ENCODE results near the gene POGZ.
"Not testable (repeated sequence)": the region's sequence is repeated elsewhere in the genome, so short reads cannot be mapped to it uniquely, and the experiment has no call there.

POGZ gene

GRCh38 chr1:151476083-151476482 lies 16.8 kb upstream of the POGZ start:
- no peak for DNase-seq (ENCODE audit: low spot score)

GRCh38 chr1:151475175-151475574 lies 15.9 kb upstream of the POGZ start:
- no peak for DNase-seq (ENCODE audit: low spot score)

- no peak for DNase-seq (ENCODE audit: low spot score)
Measured at GRCh38 chr1:151474745-151475144, 15.5 kb upstream of the POGZ start.

- peak; percentile 52 for DNase-seq (ENCODE audit: low spot score)
Measured at GRCh38 chr1:151472856-151473731, 13.8 kb upstream of the POGZ start.

DNA sequence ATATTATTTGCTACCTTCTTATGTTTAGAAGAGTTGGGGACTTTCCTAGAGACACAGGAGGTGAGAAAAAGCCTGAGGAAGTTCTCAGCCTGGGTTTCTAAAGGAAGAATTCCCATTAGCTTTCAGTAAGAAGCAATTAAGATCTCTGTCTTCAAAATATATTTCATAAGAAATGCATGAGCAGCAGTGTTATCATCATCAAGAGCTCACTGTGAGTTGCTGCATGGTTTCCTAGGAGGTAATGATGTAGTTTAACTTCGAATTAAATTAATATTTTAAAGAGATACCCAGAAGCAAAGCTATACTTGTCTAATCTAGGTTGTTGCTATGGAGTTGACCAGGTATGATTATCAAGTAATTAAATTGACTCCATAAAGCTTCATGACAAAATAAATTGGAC lies 5.7 kb upstream of the POGZ start:
- no peak for DNase-seq (ENCODE audit: low spot score)

DNA sequence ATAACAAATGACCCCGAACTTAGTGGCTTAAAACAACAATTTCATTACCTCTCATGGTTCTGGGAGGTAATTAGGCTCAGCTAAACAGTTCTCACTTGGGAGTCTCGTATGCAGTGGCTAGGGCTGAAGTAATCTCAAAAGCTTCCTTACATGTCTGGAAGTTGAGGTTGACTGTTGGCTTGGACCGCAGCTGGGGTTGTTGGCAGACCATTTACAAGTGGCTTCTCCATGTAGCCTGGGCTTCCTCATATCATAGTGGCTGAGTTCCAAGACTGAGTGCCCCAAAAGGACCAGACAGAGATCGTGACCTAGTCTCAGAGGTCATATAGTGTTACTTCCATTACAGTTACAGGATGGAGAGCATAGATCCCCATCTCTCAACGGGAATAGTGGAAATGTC lies 2.4 kb upstream of the POGZ start:
- no peak for DNase-seq (ENCODE audit: low spot score)

DNA sequence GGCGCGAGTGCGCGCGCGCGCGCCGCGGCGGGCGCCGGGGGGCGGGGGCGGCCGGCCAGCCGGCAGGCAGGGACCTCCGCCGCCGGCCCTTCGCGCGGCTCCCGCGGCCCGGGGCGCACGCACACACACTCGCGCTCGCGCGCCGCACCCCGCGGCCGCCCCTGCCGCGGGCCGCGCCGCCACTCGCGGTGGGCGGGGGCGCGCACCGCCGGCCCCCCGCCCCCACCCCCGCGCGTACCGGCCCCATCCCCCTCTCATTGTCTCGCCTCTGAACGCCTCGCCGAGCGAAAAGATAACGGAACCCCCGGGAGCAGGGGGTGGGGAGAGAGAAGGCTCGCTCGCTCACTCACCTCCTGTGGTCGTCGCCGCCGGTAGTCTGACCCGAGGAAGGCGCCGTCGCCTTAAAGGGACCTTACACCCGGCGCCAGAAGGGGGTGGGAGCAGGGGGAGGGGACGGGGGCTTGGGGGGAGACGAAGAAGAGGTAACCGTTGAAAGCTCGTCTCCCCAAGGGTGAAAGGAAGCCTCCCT lies 428 bp downstream of the POGZ start:
- peak; percentile 78 for DNase-seq (ENCODE audit: low spot score)

GRCh38 chr1:151457911-151458801 lies 1.1 kb downstream of the POGZ start:
- DNase-seq (ENCODE audit: low spot score), result peak; percentile 78

DNA sequence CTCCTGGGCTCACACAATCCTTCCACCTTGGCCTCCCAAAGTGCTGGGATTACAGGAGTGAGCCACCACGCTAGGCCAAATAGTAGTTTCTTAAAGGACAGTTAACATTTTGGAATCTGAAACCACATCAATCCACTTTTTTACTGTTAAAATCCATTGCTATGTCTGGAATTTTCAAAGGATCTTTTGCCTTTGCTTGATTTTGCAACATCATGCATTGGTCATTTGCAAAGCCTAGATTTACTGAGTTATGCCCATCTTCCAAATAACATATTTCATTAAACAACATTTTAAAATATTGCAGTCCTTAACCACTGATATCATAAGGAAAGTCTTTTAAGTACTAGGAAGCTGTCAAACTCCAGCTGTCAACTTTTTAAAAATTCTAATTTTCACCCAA lies 3.3 kb downstream of the POGZ start:
- no peak for DNase-seq (ENCODE audit: low spot score)

DNA sequence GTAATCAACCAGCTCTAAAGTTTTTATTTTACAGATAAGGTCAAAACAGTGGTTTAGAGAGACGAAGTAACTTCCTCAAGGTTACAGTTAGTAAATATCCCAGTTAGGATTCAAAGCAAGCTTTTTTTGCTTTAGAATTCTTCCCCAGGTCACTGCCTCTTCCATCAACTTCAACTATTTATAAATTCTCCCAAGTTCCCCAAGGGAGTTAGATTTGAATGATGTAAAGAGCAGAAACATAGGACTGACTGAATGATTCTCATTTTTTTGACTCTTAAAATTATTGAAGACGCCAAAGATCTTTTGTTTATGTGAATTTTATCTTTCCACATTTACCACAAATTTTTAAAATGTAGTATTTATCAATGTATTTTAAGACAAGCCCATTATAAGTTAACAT lies 4.1 kb downstream of the POGZ start:
- DNase-seq (ENCODE audit: low spot score), result no peak

GRCh38 chr1:151447696-151448095 lies 11.6 kb downstream of the POGZ start:
- no peak for DNase-seq (ENCODE audit: low spot score)

- DNase-seq (ENCODE audit: low spot score), result no peak
Measured at GRCh38 chr1:151444783-151445177, 14.5 kb downstream of the POGZ start.

DNA sequence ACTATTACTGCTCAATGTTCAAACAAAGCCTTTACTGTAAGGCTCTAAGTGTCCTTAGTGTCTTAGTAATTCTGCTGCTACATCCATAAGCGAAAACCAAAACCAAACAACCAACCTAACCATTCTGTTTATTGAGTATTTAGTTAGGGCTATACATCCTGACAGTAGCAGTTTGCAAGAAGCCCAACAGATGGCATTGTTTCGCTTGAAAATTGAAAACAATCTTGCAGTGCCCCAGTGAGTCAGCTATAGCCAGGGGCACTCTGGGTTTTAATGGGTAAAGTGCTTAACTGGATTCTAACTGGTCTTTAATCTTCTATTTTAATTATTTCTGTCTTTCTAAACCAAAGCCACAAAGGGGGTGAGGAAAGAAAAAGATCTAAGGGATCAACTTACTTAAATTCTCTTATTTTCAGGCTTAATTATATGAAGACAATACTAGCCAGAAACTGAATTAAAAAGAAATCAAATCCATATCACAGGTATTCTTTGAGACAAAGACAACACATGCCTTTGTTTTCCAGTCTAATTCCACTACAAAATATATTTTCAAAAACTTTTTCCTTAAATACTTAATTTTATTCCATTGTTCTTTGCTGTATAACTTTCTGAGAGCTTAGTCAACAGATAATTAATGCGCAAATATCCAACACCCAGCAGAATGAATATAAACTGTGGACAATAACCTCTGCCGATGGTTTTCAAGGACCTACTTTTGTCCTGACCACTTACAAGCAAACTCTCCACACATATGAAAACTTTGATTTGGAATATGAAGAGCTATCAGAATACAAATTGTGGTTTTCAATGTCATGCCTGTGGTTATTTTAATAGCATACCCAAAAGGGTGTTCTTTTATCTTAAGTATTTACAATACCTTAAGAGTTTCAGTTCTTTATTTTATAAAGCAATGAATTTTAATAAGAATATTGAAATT lies 15.2 kb downstream of the POGZ start:
- DNase-seq (ENCODE audit: low spot score), result peak; percentile 81

GRCh38 chr1:151437396-151437795 lies 21.9 kb downstream of the POGZ start:
- DNase-seq (ENCODE audit: low spot score), result not testable (repeated sequence)

- no peak for DNase-seq (ENCODE audit: low spot score)
Measured at GRCh38 chr1:151436985-151437384, 22.3 kb downstream of the POGZ start.

GRCh38 chr1:151435174-151435573 lies 24.1 kb downstream of the POGZ start:
- no peak for DNase-seq (ENCODE audit: low spot score)

DNA sequence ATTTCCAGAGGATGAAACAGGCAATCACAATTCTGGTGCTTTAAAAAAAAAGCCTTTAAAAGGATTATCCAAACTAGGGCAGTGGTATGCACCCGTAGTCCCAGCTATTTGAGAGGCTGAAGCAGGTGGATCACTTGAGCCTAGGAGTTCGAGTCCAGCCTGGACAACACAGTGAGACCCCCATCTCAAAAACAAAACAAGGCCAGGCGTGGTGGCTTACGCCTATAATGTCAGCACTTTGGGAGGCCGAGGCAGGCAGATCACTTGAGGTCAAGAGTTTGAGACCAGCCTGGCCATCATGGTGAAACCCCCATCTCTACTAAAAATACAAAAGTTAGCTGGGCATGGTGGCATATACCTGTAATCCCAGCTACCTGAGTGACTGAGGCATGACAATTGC lies 25.5 kb downstream of the POGZ start:
- not testable (repeated sequence) for DNase-seq (ENCODE audit: low spot score)

DNA sequence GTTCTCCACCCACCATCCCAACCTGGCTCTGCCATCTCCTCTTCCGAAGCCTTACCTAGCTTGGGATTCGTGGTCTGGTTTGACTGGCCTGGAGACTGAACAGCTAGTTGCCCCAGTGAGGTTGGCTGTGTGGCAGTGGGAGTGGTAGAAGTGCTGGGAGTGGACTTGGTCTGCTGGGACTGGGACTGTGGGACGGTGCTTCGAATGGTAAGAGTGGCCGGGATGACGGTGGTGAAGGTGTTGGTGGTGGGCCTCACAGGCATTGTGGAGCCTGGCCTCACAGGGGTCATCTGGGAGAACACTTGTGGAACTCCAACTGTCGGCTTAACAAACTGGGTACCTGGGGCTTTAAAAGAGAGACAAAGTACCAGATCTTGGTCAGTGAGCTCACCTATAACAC lies 31.2 kb downstream of the POGZ start:
- DNase-seq (ENCODE audit: low spot score), result no peak

DNA sequence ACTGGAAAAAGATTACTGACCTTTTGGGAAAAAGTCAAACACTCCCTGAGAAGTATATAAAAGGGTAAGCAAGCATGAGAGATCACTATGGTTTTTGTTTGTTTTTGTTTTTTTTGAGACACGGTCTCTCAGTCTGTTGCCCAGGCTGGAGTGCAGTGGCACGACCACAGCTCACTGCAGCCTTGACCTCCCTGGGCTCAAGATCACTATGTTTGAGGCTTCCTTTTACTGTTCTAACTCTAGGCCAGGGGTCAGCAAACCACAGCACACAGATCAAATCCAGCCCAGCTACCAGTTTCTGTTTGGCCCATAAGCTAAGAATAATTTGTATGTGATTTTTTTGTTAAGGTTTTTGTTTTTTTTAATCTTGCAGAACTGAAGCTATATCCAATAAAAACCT lies 34.2 kb downstream of the POGZ start:
- DNase-seq (ENCODE audit: low spot score), result no peak

DNA sequence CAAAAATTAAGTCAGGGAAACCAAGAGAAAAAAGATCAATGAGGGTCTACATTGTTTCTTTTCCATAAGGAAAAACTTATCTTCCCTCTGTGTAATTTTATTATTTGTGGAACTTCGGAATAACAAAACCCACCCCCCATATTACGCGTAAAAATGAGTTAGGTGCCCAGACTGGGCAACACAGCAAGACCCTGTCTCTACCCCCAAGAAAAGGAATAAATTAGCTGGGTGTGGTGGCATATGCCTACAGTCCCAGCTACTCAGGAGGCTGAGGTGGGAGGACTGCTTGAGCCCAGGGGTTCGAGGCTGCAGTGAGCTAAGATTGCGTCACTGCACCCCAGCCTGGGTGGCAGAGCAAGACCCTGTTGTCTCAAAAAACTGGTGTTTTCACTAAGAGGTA lies 39.5 kb downstream of the POGZ start:
- no peak for DNase-seq (ENCODE audit: low spot score)

DNA sequence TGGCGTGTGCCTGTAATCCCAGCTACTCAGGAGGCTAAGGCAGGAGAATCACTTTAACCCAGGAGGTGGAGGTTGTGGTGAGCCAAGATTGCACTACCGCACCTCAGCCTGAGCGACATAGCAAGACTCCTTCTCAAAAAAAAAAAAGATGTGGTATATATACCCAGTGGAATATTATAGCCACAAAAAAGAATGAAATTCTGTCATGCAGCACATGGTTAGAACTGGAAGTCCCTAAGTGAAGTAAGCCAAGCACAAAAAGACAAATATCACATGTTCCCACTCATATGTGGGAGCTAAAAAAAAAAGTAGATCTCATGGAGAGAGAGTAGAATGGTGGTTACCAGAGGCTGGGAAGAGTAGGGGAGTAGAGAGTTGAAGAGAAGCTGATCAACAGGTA lies 41.2 kb downstream of the POGZ start:
- no peak for DNase-seq (ENCODE audit: low spot score)

DNA sequence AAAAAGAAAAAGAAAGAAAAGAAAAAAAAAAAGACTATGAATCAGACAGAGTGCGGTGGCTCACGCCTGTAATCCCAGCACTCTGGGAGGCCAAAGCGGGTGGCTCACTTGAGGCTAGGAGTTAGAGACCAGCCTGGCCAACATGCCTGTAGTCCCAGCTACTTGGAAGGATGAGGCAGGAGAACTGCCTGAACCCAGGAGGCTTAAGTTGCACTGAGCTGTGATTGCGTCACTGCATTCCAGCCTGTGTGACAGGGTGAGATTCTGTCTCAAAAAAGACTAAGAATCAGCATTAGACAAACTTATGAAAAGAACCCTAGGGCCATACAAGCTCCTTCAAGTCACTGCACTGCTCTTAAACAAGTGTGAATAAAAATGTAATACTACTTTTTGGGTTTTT lies 43.1 kb downstream of the POGZ start:
- no peak for DNase-seq (ENCODE audit: low spot score)
